ENCODE results near the gene MRPL20. TPM values are rescaled to one million over a fixed set of nuclear protein-coding genes. Genes with fewer than 3 reads are reported as not detected.

Gene MRPL20
- polyA plus RNA-seq, 1 donor from 2014 or later, result 204 TPM

- no peak overlapping the region for H3K27ac ChIP-seq (ENCODE audit: low read length)
- H4K20me1 ChIP-seq (ENCODE audit: insufficient read depth), result no peaks in the 10 kb centered on the region
- no peak overlapping the region for H3K4me2 ChIP-seq (ENCODE audit: low read length)
- H3K36me3 ChIP-seq (ENCODE audit: insufficient read depth, low read length), result no peaks in the 10 kb centered on the region
- H3K79me2 ChIP-seq (replicated peaks; ENCODE audit: insufficient read depth, low read length), result no peaks in the 10 kb centered on the region
- H2AFZ ChIP-seq (ENCODE audit: low read depth, low read length), result no peak overlapping the region
- no peak for TF ChIP-seq REST (IDR thresholded peaks at IDR 0.05; ENCODE audit: borderline replicate concordance)
- TF ChIP-seq RAD21 (conservative IDR thresholded peaks at IDR 0.05), result no peak
- TF ChIP-seq EZH2 (IDR thresholded peaks at IDR 0.05; ENCODE audit: borderline replicate concordance, insufficient read depth, low read length, poor library complexity, severe bottlenecking), result no peak
- TF ChIP-seq POLR2AphosphoS5 (IDR thresholded peaks at IDR 0.05), result no peak
- TF ChIP-seq, protein P1, sequence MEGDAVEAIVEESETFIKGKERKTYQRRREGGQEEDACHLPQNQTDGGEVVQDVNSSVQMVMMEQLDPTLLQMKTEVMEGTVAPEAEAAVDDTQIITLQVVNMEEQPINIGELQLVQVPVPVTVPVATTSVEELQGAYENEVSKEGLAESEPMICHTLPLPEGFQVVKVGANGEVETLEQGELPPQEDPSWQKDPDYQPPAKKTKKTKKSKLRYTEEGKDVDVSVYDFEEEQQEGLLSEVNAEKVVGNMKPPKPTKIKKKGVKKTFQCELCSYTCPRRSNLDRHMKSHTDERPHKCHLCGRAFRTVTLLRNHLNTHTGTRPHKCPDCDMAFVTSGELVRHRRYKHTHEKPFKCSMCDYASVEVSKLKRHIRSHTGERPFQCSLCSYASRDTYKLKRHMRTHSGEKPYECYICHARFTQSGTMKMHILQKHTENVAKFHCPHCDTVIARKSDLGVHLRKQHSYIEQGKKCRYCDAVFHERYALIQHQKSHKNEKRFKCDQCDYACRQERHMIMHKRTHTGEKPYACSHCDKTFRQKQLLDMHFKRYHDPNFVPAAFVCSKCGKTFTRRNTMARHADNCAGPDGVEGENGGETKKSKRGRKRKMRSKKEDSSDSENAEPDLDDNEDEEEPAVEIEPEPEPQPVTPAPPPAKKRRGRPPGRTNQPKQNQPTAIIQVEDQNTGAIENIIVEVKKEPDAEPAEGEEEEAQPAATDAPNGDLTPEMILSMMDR (IDR thresholded peaks at IDR 0.05; ENCODE audit: poor library complexity, severe bottlenecking), result no peak
- TF ChIP-seq TAF1 (IDR thresholded peaks at IDR 0.05; ENCODE audit: low read depth), result no peak
- TF ChIP-seq SMC3 (conservative IDR thresholded peaks at IDR 0.05; ENCODE audit: poor library complexity), result no peak
- no peak for TF ChIP-seq MXI1 (conservative IDR thresholded peaks at IDR 0.05; ENCODE audit: poor library complexity, severe bottlenecking)
- TF ChIP-seq EP300 (conservative IDR thresholded peaks at IDR 0.05; ENCODE audit: poor library complexity, severe bottlenecking), result no peak
- H3K9ac ChIP-seq (ENCODE audit: low read length), result no peak overlapping the region
- H3K4me3 ChIP-seq (ENCODE audit: low read length), result no peak overlapping the region
- peaks cover 4% of the 10 kb centered on the region for H3K27me3 ChIP-seq (ENCODE audit: insufficient read depth, low read depth, low read length)
- no peaks in the 10 kb centered on the region for H3F3A ChIP-seq (ENCODE audit: insufficient read depth, low read length, poor library complexity, severe bottlenecking)
- no peaks in the 10 kb centered on the region for H3K9me2 ChIP-seq (ENCODE audit: insufficient read depth, low read length)
- no peaks in the 10 kb centered on the region for H3K9me3 ChIP-seq (ENCODE audit: low read length)
These were observed 34.2 kb upstream of the MRPL20 start for GRCh38 chr1:1441002-1441888.

DNA sequence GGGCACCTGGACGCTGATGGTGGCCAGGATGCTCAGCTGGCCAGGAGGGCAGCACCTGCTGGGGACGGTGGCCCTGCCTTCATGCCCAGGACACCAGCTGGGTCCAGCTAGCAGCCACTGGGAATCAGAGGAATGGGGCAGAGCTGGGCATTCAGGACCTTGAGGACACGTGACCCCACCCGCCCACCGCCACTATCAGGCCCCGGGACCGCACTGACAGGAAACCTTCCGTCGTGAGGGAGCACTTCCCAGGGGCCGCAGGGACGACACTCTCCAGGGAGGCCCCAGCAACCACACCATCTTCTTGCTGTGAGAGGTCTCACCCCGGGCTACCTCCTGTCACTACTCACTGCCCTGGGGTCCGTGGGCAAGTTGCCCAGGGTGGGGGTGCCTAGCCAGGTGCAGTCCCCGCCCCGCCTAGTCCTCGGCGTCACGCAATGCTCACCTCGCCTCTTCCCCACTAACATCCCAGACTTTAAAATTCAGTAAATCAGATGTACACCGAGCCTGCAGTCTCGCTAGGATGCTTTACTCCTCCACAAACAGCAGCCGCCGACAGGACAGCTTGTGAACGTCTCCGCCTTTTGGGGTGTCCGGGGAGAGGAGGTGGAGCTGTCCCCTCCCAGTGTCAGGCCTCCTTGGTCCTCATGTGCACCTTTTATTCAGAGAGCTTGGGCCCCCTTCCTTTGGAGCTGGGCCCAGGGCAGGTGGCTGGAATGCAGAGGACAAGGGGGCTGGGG, 33.3 kb upstream of the MRPL20 start:
- Histone ChIP-seq H3F3A (ENCODE audit: insufficient read depth, low read length, poor library complexity, severe bottlenecking) (no peaks in the 10 kb centered on the region), H3K27ac (ENCODE audit: low read length) (no peak overlapping the region), H4K20me1 (ENCODE audit: insufficient read depth) (no peaks in the 10 kb centered on the region), H3K4me3 (ENCODE audit: low read length) (no peak overlapping the region), H3K9ac (ENCODE audit: low read length) (no peak overlapping the region), H3K9me2 (ENCODE audit: insufficient read depth, low read length) (no peaks in the 10 kb centered on the region), H3K27me3 (ENCODE audit: insufficient read depth, low read depth, low read length) (peaks cover 8% of the 10 kb centered on the region), H3K9me3 (ENCODE audit: low read length) (no peaks in the 10 kb centered on the region), H3K4me2 (ENCODE audit: low read length) (no peak overlapping the region), H3K79me2 (replicated peaks; ENCODE audit: insufficient read depth, low read length) (no peaks in the 10 kb centered on the region), H2AFZ (ENCODE audit: low read depth, low read length) (no peak overlapping the region), H3K36me3 (ENCODE audit: insufficient read depth, low read length) (no peaks in the 10 kb centered on the region)
- TF ChIP-seq RAD21 (conservative IDR thresholded peaks at IDR 0.05) (no peak), MXI1 (conservative IDR thresholded peaks at IDR 0.05; ENCODE audit: poor library complexity, severe bottlenecking) (no peak), TAF1 (IDR thresholded peaks at IDR 0.05; ENCODE audit: low read depth) (no peak), EZH2 (IDR thresholded peaks at IDR 0.05; ENCODE audit: borderline replicate concordance, insufficient read depth, low read length, poor library complexity, severe bottlenecking) (no peak)
- TF ChIP-seq, protein P1 (IDR thresholded peaks at IDR 0.05; ENCODE audit: poor library complexity, severe bottlenecking), result no peak

All from neural cell (in vitro differentiated cells).